HEK293 (cell line): Measurements from ENCODE around the gene RYR2.

Experiments
- FEZF1 ChIP-seq: fragments of 450-650 bp; formaldehyde crosslinking; IDR thresholded peaks from 2 replicates; pipeline ENCODE4 v1.5.1; 2016; ENCODE audit warnings: missing biosample characterization, missing genetic modification characterization
- GFI1B ChIP-seq: fragments of 450-650 bp; formaldehyde crosslinking; IDR thresholded peaks from 2 replicates; pipeline ENCODE4 v1.5.1; 2016; ENCODE audit warnings: missing biosample characterization, missing genetic modification characterization
- GLI4 ChIP-seq: fragments of 450-650 bp; formaldehyde crosslinking; IDR thresholded peaks from 2 replicates; pipeline ENCODE4 v1.5.1; 2016; ENCODE audit warnings: missing biosample characterization, missing genetic modification characterization
- HOXD13 ChIP-seq: sonication (generic); formaldehyde crosslinking; IDR thresholded peaks from 2 replicates; pipeline ENCODE4 v1.8.0; 2022; ENCODE audit warnings: missing genetic modification reagents, borderline replicate concordance
- KLF1 ChIP-seq: fragments of 450-650 bp; formaldehyde crosslinking; IDR thresholded peaks from 2 replicates; pipeline ENCODE4 v1.5.1; 2016; ENCODE audit warnings: missing biosample characterization, missing genetic modification characterization
- RBAK ChIP-seq: fragments of 450-650 bp; formaldehyde crosslinking; IDR thresholded peaks from 2 replicates; pipeline ENCODE4 v1.5.1; 2016; ENCODE audit warnings: missing biosample characterization, missing genetic modification characterization
- REST ChIP-seq: fragments of 450-650 bp; formaldehyde crosslinking; IDR thresholded peaks from 2 replicates; pipeline ENCODE4 v1.5.1; 2016; ENCODE audit warnings: missing biosample characterization, missing genetic modification characterization
- WT1 ChIP-seq: fragments of 450-650 bp; formaldehyde crosslinking; IDR thresholded peaks from 2 replicates; pipeline ENCODE4 v1.5.1; 2016; ENCODE audit warnings: missing biosample characterization, missing genetic modification characterization
- YY2 ChIP-seq: fragments of 450-650 bp; formaldehyde crosslinking; IDR thresholded peaks from 2 replicates; pipeline ENCODE4 v1.5.1; 2016; ENCODE audit warnings: missing biosample characterization, missing genetic modification characterization
- ZNF18 ChIP-seq: fragments of 450-650 bp; formaldehyde crosslinking; IDR thresholded peaks from 2 replicates; pipeline ENCODE4 v1.5.1; 2016; ENCODE audit warnings: missing biosample characterization, missing genetic modification characterization
- ZNF302 ChIP-seq: fragments of 450-650 bp; formaldehyde crosslinking; IDR thresholded peaks from 2 replicates; pipeline ENCODE4 v1.5.1; 2016; ENCODE audit warnings: missing biosample characterization, missing genetic modification characterization, low read depth
- ZNF366 ChIP-seq: fragments of 450-650 bp; formaldehyde crosslinking; conservative IDR thresholded peaks from 2 replicates; pipeline ENCODE4 v1.5.1; 2016; ENCODE audit warnings: missing biosample characterization, missing genetic modification characterization
- ZNF391 ChIP-seq: fragments of 450-650 bp; formaldehyde crosslinking; IDR thresholded peaks from 2 replicates; pipeline ENCODE4 v1.5.1; 2016; ENCODE audit warnings: low read depth, missing biosample characterization, missing genetic modification characterization, borderline replicate concordance
- ZNF423 ChIP-seq: fragments of 450-650 bp; formaldehyde crosslinking; IDR thresholded peaks from 2 replicates; pipeline ENCODE4 v1.5.1; 2016; ENCODE audit warnings: missing biosample characterization, missing genetic modification characterization
- ZNF530 ChIP-seq: fragments of 450-650 bp; formaldehyde crosslinking; IDR thresholded peaks from 2 replicates; pipeline ENCODE4 v1.5.1; 2016; ENCODE audit warnings: low read depth, missing biosample characterization, missing genetic modification characterization
- ZNF560 ChIP-seq: fragments of 450-650 bp; formaldehyde crosslinking; IDR thresholded peaks from 2 replicates; pipeline ENCODE4 v1.5.1; 2017; ENCODE audit warnings: missing biosample characterization, missing genetic modification characterization, borderline replicate concordance
- ZNF610 ChIP-seq: fragments of 450-650 bp; formaldehyde crosslinking; IDR thresholded peaks from 2 replicates; pipeline ENCODE4 v1.5.1; 2016; ENCODE audit warnings: missing biosample characterization, missing genetic modification characterization, borderline replicate concordance
- ZNF621 ChIP-seq: fragments of 450-650 bp; formaldehyde crosslinking; IDR thresholded peaks from 2 replicates; pipeline ENCODE4 v1.5.1; 2017; ENCODE audit warnings: missing biosample characterization, missing genetic modification characterization
- ZNF626 ChIP-seq: fragments of 450-650 bp; sonication (Bioruptor Pico); formaldehyde crosslinking; IDR thresholded peaks from 2 replicates; pipeline ENCODE4 v1.5.1; 2018; ENCODE audit warnings: missing biosample characterization, missing genetic modification characterization, inconsistent platforms
- ZNF629 ChIP-seq: fragments of 450-650 bp; formaldehyde crosslinking; IDR thresholded peaks from 2 replicates; pipeline ENCODE4 v1.5.1; 2017; ENCODE audit warnings: missing biosample characterization, missing genetic modification characterization
- ZNF654 ChIP-seq: fragments of 450-650 bp; formaldehyde crosslinking; IDR thresholded peaks from 2 replicates; pipeline ENCODE4 v1.5.1; 2016; ENCODE audit warnings: low read depth, missing biosample characterization, missing genetic modification characterization
- ZNF664 ChIP-seq: fragments of 450-650 bp; formaldehyde crosslinking; IDR thresholded peaks from 2 replicates; pipeline ENCODE4 v1.5.1; 2016; ENCODE audit warnings: missing biosample characterization, missing genetic modification characterization
- ZNF837 ChIP-seq: fragments of 450-650 bp; formaldehyde crosslinking; IDR thresholded peaks from 2 replicates; pipeline ENCODE4 v1.5.1; 2016; ENCODE audit warnings: missing biosample characterization, missing genetic modification characterization
- ZSCAN30 ChIP-seq: fragments of 450-650 bp; IDR thresholded peaks from 2 replicates; pipeline ENCODE4 v1.5.1; 2018; ENCODE audit warnings: missing biosample characterization, mild to moderate bottlenecking, missing genetic modification characterization, moderate library complexity
- ZSCAN4 ChIP-seq: fragments of 450-650 bp; formaldehyde crosslinking; IDR thresholded peaks from 2 replicates; pipeline ENCODE4 v1.5.1; 2017; ENCODE audit warnings: missing biosample characterization, missing genetic modification characterization
- ZXDB ChIP-seq: fragments of 450-650 bp; formaldehyde crosslinking; IDR thresholded peaks from 2 replicates; pipeline ENCODE4 v1.5.1; 2016; ENCODE audit warnings: missing biosample characterization, missing genetic modification characterization
- TF ChIP-seq, protein P1 (sequence below): fragments of 450-650 bp; formaldehyde crosslinking; IDR thresholded peaks from 2 replicates; pipeline ENCODE4 v1.5.1; 2016; ENCODE audit warnings: missing biosample characterization, missing genetic modification characterization, low read depth
- TF ChIP-seq, protein P2 (sequence below): fragments of 450-650 bp; formaldehyde crosslinking; IDR thresholded peaks from 2 replicates; pipeline ENCODE4 v1.5.1; 2017; ENCODE audit warnings: missing biosample characterization, missing genetic modification characterization
- TF ChIP-seq, protein P3 (sequence below): fragments of 450-650 bp; formaldehyde crosslinking; IDR thresholded peaks from 2 replicates; pipeline ENCODE4 v1.5.1; 2016; ENCODE audit warnings: missing biosample characterization, missing genetic modification characterization

The RYR2 gene

GRCh38 chr1:237005674-237006073, 36.3 kb upstream of the RYR2 start (continued):
- TF ChIP-seq, protein P1, sequence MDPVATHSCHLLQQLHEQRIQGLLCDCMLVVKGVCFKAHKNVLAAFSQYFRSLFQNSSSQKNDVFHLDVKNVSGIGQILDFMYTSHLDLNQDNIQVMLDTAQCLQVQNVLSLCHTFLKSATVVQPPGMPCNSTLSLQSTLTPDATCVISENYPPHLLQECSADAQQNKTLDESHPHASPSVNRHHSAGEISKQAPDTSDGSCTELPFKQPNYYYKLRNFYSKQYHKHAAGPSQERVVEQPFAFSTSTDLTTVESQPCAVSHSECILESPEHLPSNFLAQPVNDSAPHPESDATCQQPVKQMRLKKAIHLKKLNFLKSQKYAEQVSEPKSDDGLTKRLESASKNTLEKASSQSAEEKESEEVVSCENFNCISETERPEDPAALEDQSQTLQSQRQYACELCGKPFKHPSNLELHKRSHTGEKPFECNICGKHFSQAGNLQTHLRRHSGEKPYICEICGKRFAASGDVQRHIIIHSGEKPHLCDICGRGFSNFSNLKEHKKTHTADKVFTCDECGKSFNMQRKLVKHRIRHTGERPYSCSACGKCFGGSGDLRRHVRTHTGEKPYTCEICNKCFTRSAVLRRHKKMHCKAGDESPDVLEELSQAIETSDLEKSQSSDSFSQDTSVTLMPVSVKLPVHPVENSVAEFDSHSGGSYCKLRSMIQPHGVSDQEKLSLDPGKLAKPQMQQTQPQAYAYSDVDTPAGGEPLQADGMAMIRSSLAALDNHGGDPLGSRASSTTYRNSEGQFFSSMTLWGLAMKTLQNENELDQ (tag by site-specific recombination), result no peak
- TF ChIP-seq ZNF621 (tag by site-specific recombination), result 0 out of 2 replicates have a peak, but pooled peaks have one; percentile 26
- no peak for TF ChIP-seq ZNF423 (tag by site-specific recombination)
- no peak for TF ChIP-seq GFI1B (tag by site-specific recombination)
- TF ChIP-seq ZNF18 (tag by site-specific recombination), result no peak
- no peak for TF ChIP-seq RBAK (tag by site-specific recombination)
- no peak for TF ChIP-seq GLI4 (tag by site-specific recombination)
- no peak for TF ChIP-seq ZSCAN30
- TF ChIP-seq ZNF654 (tag by site-specific recombination), result no peak
- no peak for TF ChIP-seq ZNF391 (tag by site-specific recombination)
- no peak for TF ChIP-seq ZNF664 (tag by site-specific recombination)
- TF ChIP-seq KLF1 (tag by site-specific recombination), result no peak
- TF ChIP-seq ZNF530 (tag by site-specific recombination), result no peak
- TF ChIP-seq REST, result no peak
- 0 out of 2 replicates have a peak, but pooled peaks have one; percentile 26 for TF ChIP-seq YY2 (tag by site-specific recombination)
- TF ChIP-seq, protein P2, sequence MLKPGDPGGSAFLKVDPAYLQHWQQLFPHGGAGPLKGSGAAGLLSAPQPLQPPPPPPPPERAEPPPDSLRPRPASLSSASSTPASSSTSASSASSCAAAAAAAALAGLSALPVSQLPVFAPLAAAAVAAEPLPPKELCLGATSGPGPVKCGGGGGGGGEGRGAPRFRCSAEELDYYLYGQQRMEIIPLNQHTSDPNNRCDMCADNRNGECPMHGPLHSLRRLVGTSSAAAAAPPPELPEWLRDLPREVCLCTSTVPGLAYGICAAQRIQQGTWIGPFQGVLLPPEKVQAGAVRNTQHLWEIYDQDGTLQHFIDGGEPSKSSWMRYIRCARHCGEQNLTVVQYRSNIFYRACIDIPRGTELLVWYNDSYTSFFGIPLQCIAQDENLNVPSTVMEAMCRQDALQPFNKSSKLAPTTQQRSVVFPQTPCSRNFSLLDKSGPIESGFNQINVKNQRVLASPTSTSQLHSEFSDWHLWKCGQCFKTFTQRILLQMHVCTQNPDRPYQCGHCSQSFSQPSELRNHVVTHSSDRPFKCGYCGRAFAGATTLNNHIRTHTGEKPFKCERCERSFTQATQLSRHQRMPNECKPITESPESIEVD (tag by site-specific recombination), result 0 out of 2 replicates have a peak, but pooled peaks have one; percentile 7
- TF ChIP-seq ZNF302 (tag by site-specific recombination), result no peak
- TF ChIP-seq, protein P3, sequence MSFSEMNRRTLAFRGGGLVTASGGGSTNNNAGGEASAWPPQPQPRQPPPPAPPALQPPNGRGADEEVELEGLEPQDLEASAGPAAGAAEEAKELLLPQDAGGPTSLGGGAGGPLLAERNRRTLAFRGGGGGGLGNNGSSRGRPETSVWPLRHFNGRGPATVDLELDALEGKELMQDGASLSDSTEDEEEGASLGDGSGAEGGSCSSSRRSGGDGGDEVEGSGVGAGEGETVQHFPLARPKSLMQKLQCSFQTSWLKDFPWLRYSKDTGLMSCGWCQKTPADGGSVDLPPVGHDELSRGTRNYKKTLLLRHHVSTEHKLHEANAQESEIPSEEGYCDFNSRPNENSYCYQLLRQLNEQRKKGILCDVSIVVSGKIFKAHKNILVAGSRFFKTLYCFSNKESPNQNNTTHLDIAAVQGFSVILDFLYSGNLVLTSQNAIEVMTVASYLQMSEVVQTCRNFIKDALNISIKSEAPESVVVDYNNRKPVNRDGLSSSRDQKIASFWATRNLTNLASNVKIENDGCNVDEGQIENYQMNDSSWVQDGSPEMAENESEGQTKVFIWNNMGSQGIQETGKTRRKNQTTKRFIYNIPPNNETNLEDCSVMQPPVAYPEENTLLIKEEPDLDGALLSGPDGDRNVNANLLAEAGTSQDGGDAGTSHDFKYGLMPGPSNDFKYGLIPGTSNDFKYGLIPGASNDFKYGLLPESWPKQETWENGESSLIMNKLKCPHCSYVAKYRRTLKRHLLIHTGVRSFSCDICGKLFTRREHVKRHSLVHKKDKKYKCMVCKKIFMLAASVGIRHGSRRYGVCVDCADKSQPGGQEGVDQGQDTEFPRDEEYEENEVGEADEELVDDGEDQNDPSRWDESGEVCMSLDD (tag by site-specific recombination), result no peak
- no peak for TF ChIP-seq ZNF560 (tag by site-specific recombination)
- no peak for TF ChIP-seq FEZF1 (tag by site-specific recombination)
- peak; percentile 80 for TF ChIP-seq ZSCAN4 (tag by site-specific recombination)
- no peak for TF ChIP-seq ZNF626 (tag by site-specific recombination)
- no peak for TF ChIP-seq ZNF366 (tag by site-specific recombination)
- TF ChIP-seq ZXDB (tag by site-specific recombination), result no peak
- TF ChIP-seq WT1 (tag by site-specific recombination), result no peak
- no peak for TF ChIP-seq ZNF629 (tag by site-specific recombination)
- no peak for TF ChIP-seq ZNF610 (tag by site-specific recombination)
- TF ChIP-seq ZNF837, result no peak
- no peak for TF ChIP-seq HOXD13
